GM15510 (cell line): Measurements from ENCODE around the gene AFF4.

Experiments used
- POLR2A ChIP-seq: IDR thresholded peaks from 3 replicates; pipeline ENCODE4 v1.6.1; 2011; ENCODE audit warnings: borderline replicate concordance; ENCODE audit not compliant: insufficient read length; ENCODE audit errors: extremely low read depth

The AFF4 gene

GRCh38 chr5:132963171-132964104 is at the start of gene AFF4:
Gene AFF4, minus strand, starts transcription at chr5:132963634. Its CDS starts 26,445 bp downstream, at chr5:132937189.
- TF ChIP-seq POLR2A: peak; percentile 90

- TF ChIP-seq POLR2A: no peak
Measured at GRCh38 chr5:133006653-133007052, 43.2 kb upstream of the AFF4 start.

- TF ChIP-seq POLR2A: no peak
Measured at GRCh38 chr5:132999246-132999645, 35.8 kb upstream of the AFF4 start.

- no peak for TF ChIP-seq POLR2A
Measured at GRCh38 chr5:132998556-132998955, 35.1 kb upstream of the AFF4 start.

GRCh38 chr5:132996307-132996706 is 32.9 kb upstream of the AFF4 start:
- TF ChIP-seq POLR2A: no peak

GRCh38 chr5:132987531-132988408 is 24.3 kb upstream of the AFF4 start:
- TF ChIP-seq POLR2A: no peak

GRCh38 chr5:132981288-132981687 is 17.9 kb upstream of the AFF4 start:
- TF ChIP-seq POLR2A: no peak

GRCh38 chr5:132979976-132980375 is 16.5 kb upstream of the AFF4 start:
- TF ChIP-seq POLR2A: no peak

- no peak for TF ChIP-seq POLR2A
Measured at GRCh38 chr5:132979367-132979940, 16.0 kb upstream of the AFF4 start.

- TF ChIP-seq POLR2A: no peak
Measured at GRCh38 chr5:132976852-132977251, 13.4 kb upstream of the AFF4 start.

GRCh38 chr5:132971483-132972435 is 8.3 kb upstream of the AFF4 start:
- TF ChIP-seq POLR2A: no peak

- no peak for TF ChIP-seq POLR2A
Measured at GRCh38 chr5:132965120-132965519, 1.7 kb upstream of the AFF4 start.

GRCh38 chr5:132962429-132963021 is 909 bp downstream of the AFF4 start:
- no peak for TF ChIP-seq POLR2A
